ENCODE data around the gene SH3GL2.
A peak's percentile ranks its signal among the peaks of the same experiment; 100 is the strongest.

SH3GL2 gene

GRCh38 chr9:17555362-17556054, 23.4 kb upstream of the SH3GL2 start:
- no peak for DNase-seq (ENCODE audit: extremely low read depth, low read depth)

GRCh38 chr9:17556255-17556654, 22.6 kb upstream of the SH3GL2 start:
- no peak for TF ChIP-seq CTCF (IDR thresholded peaks at IDR 0.05; ENCODE audit: low read depth, low read length, missing control alignments)
- H3K4me3 ChIP-seq (replicated peaks; ENCODE audit: low read depth, low read length) = no peak overlapping the region

More at GRCh38 chr9:17555362-17556054, 23.4 kb upstream of the SH3GL2 start:
- TF ChIP-seq CTCF (IDR thresholded peaks at IDR 0.05; ENCODE audit: low read depth, low read length, missing control alignments) = no peak
- H3K4me3 ChIP-seq (replicated peaks; ENCODE audit: low read depth, low read length) = no peak overlapping the region

GRCh38 chr9:17556935-17557334, 21.9 kb upstream of the SH3GL2 start:
- no peak for DNase-seq (ENCODE audit: extremely low read depth, low read depth)
- no peak overlapping the region for H3K4me3 ChIP-seq (replicated peaks; ENCODE audit: low read depth, low read length)
- TF ChIP-seq CTCF (IDR thresholded peaks at IDR 0.05; ENCODE audit: low read depth, low read length, missing control alignments) = no peak

More at GRCh38 chr9:17556255-17556654, 22.6 kb upstream of the SH3GL2 start:
- DNase-seq (ENCODE audit: extremely low read depth, low read depth) = no peak

- TF ChIP-seq CTCF (IDR thresholded peaks at IDR 0.05; ENCODE audit: low read depth, low read length, missing control alignments) = no peak
- no peak for DNase-seq (ENCODE audit: extremely low read depth, low read depth)
Observed at GRCh38 chr9:17571825-17572224, 7.0 kb upstream of the SH3GL2 start.

GRCh38 chr9:17574342-17574741, 4.5 kb upstream of the SH3GL2 start:
- no peak for TF ChIP-seq CTCF (IDR thresholded peaks at IDR 0.05; ENCODE audit: low read depth, low read length, missing control alignments)
- no peak overlapping the region for H3K4me3 ChIP-seq (replicated peaks; ENCODE audit: low read depth, low read length)
- no peak for DNase-seq (ENCODE audit: extremely low read depth, low read depth)

More at GRCh38 chr9:17571825-17572224, 7.0 kb upstream of the SH3GL2 start:
- H3K4me3 ChIP-seq (replicated peaks; ENCODE audit: low read depth, low read length) = no peak overlapping the region

GRCh38 chr9:17578577-17578910, 322 bp upstream of the SH3GL2 start:
- no peak for TF ChIP-seq CTCF (IDR thresholded peaks at IDR 0.05; ENCODE audit: low read depth, low read length, missing control alignments)
- H3K4me3 ChIP-seq (replicated peaks; ENCODE audit: low read depth, low read length) = peak overlapping the region; percentile 46
- DNase-seq (ENCODE audit: extremely low read depth, low read depth) = no peak

GRCh38 chr9:17580119-17580518, 1.3 kb downstream of the SH3GL2 start:
- H3K4me3 ChIP-seq (replicated peaks; ENCODE audit: low read depth, low read length) = no peak overlapping the region
- no peak for DNase-seq (ENCODE audit: extremely low read depth, low read depth)
- no peak for TF ChIP-seq CTCF (IDR thresholded peaks at IDR 0.05; ENCODE audit: low read depth, low read length, missing control alignments)

Data from HFF-Myc (cell line).